ENCODE results near the gene AIPL1. TPM values are rescaled to one million over a fixed set of nuclear protein-coding genes. Genes with fewer than 3 reads are reported as not detected.

Gene AIPL1
- total and polyA plus RNA-seq, 8 donors: 0.06 TPM; not detected in 7

DNA sequence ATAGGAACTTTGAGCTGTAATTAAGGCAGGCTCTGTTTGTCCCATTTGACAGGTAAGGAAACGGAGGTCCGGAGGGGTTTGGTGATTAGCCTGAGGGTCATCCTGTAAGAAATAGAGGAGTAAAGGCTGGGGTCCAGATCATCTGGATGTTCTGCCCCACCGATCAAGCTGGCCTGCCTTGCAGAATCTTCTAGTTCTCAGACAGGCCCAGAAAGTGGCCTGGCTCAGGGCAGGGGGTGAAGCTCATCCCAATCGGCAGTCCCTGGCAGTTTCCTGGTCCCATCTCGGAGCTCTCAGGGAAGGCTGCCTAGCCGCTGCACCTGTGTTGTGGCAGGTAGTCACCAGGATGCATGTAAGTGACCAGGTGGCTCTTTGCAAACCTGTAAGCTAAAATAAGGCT is 13.6 kb upstream of the AIPL1 start:
- no peaks in the 10 kb centered on the region for H3K27me3 ChIP-seq
- TF ChIP-seq, protein P1, sequence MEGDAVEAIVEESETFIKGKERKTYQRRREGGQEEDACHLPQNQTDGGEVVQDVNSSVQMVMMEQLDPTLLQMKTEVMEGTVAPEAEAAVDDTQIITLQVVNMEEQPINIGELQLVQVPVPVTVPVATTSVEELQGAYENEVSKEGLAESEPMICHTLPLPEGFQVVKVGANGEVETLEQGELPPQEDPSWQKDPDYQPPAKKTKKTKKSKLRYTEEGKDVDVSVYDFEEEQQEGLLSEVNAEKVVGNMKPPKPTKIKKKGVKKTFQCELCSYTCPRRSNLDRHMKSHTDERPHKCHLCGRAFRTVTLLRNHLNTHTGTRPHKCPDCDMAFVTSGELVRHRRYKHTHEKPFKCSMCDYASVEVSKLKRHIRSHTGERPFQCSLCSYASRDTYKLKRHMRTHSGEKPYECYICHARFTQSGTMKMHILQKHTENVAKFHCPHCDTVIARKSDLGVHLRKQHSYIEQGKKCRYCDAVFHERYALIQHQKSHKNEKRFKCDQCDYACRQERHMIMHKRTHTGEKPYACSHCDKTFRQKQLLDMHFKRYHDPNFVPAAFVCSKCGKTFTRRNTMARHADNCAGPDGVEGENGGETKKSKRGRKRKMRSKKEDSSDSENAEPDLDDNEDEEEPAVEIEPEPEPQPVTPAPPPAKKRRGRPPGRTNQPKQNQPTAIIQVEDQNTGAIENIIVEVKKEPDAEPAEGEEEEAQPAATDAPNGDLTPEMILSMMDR (IDR thresholded peaks at IDR 0.05): no peak
- ATAC-seq (no peak), DNase-seq (no peak)
- H3K36me3 ChIP-seq: peaks cover 0 to 15% of the 10 kb centered on the region in 2 donors
- intact Hi-C loops (cut with DNase I): no loop called here
- H3K4me1 ChIP-seq: peaks cover 10 to 12% of the 10 kb centered on the region in 2 donors
- H3K9me3 ChIP-seq: no peaks in the 10 kb centered on the region
- no peak overlapping the region for H3K27ac ChIP-seq
- H3K4me3 ChIP-seq: no peak overlapping the region

- no peak for ATAC-seq
- no peak overlapping the region for H3K27ac ChIP-seq
- peaks cover 10 to 17% of the 10 kb centered on the region in 2 donors for H3K4me1 ChIP-seq
- no peaks in the 10 kb centered on the region for H3K27me3 ChIP-seq
- DNase-seq: no peak
- TF ChIP-seq, protein P1 (IDR thresholded peaks at IDR 0.05): no peak
- intact Hi-C loops (cut with DNase I): no loop called here
- H3K9me3 ChIP-seq: no peaks in the 10 kb centered on the region
- no peak overlapping the region for H3K4me3 ChIP-seq
- peaks cover 0 to 15% of the 10 kb centered on the region in 2 donors for H3K36me3 ChIP-seq
These were observed 11.7 kb upstream of the AIPL1 start for GRCh38 chr17:6446516-6447100.

- Histone ChIP-seq H3K4me1 (peaks cover 10 to 17% of the 10 kb centered on the region in 2 donors), H3K4me3 (peak overlapping the region; percentile 61 to 67), H3K27ac (no peak overlapping the region), H3K36me3 (peaks cover 0 to 14% of the 10 kb centered on the region in 2 donors), H3K27me3 (peaks cover 0 to 6% of the 10 kb centered on the region in 2 donors), H3K9me3 (no peaks in the 10 kb centered on the region)
- TF ChIP-seq, protein P1 (IDR thresholded peaks at IDR 0.05): no peak
- peak in 1 of 4 donors; percentile 81 for DNase-seq
- ATAC-seq: no peak
- intact Hi-C loops (cut with DNase I): no loop called here
These were observed 9.8 kb upstream of the AIPL1 start for GRCh38 chr17:6444571-6445335.

DNA sequence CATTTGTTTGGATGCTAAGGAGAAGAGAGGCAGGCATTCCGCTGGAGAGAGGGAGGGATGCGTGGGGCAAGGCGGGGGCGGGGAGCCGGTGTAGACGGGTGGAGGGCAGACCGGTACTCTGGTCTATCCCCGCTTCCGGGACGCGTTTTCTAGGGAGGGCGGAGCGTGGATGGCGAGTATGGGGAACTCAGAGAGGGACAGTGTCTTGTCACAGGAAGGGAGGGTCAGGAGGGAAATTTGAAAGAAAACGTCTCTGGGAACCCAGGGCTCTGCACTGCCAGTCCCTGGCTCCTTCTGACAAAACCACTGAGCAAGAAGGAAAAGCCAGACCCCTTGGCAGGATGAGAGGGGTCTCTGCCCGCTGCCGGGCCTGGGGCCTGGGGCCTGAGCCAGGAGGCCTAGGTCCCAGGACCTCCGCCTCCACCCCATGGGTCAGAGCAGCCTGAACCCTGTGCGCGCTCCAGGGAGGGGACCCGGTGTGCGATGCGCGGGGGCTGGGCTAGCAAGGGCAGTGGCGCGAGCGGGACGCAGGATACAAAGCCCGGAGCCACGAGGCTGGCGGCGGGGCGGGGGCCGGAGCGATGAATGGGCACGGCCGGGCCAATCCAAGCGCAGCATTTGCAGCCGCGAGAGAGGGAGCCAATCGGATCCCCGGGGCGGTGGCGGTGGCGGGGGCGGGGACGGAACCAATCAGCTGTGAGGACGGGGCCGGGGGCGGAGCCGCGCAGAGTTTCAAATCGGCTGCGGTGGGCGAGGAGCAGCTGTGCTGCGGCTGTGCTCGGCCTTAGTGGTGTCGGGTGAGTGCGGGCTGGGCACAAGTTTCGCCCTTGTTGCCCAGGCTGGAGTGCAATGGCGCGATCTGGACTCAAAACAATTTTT is 9.0 kb upstream of the AIPL1 start, which contains the start of gene PIMREG:
TSS of gene PIMREG (plus strand) at position 764 of the 879 bp plus-strand sequence. CDS start 656 bp downstream, outside the sequence.
- DNase-seq (peak; percentile 95 to 97 (median 96)), ATAC-seq (peak; percentile 99)
- intact Hi-C loops (cut with DNase I): no loop called here
- Histone ChIP-seq H3K9me3 (no peaks in the 10 kb centered on the region), H3K36me3 (peaks cover 0 to 6% of the 10 kb centered on the region in 2 donors), H3K4me3 (peak within 1 kb of the TSS; percentile 61 to 67), H3K4me1 (peaks cover 10 to 17% of the 10 kb centered on the region in 2 donors), H3K27ac (peak within 1 kb of the TSS; percentile 67 to 79), H3K27me3 (peaks cover 0 to 14% of the 10 kb centered on the region in 2 donors)
- TF ChIP-seq, protein P1 (IDR thresholded peaks at IDR 0.05): no peak

All from left lung (tissue), 10 donors.